Stimulated activated CD4-positive, alpha-beta T cell treated with anti-CD3 and anti-CD28 coated beads, Interleukin-15, amount 100 ng/mL, for 24 hours (primary cell): Measurements from ENCODE around the gene GKN2.

ENCODE experiments used
- DNase-seq: peaks from one replicate; pipeline ENCODE4 v3.0.0-alpha.2; 2020

The GKN2 gene, protein sequence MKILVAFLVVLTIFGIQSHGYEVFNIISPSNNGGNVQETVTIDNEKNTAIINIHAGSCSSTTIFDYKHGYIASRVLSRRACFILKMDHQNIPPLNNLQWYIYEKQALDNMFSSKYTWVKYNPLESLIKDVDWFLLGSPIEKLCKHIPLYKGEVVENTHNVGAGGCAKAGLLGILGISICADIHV

GRCh38 chr2:68952887-68953521 is at the start of gene GKN2:
GKN2 (minus strand) TSS chr2:68952893; CDS start chr2:68952861, 32 bp downstream.
- DNase-seq = no peak

DNA sequence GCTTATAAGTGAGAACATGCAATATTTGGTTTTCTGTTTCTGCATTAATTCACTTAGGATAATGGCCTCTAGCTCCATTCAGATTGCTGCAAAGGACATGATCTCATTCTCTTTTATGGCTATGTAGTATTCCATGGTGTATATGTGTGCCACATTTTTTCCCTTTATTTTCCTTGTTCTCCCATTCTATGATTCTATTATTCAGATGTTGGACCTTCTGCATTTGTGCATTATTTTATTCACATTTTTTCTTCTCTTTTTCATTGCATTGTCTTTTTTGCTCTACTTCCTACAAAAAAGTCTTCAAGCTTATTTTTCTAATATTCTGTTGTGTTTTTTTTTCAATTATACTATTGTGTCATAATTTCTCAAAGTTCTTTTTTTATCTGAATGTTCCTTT is 49.2 kb upstream of the GKN2 start:
- no peak for DNase-seq

- DNase-seq = no peak
These were observed 44.7 kb upstream of the GKN2 start for GRCh38 chr2:68997401-68997800.

DNA sequence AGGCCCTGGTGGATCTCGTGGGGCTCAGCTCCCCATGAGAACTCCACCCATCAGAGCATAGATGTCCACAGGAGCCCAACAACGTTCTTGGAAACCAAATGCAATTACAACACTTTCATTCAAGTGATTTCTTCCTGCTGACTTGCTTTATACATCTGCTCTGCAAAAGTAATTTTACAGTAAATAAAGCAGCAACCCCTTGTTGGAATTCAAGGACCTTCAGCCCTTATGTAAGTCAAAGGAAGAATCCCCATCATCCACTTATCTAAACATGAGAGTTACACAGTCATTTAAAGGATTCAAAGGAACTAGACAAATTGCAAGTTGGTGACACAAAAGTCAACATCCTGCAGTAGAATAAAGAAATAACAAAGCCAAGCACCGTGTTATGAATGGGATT is 43.2 kb upstream of the GKN2 start:
- no peak for DNase-seq

DNA sequence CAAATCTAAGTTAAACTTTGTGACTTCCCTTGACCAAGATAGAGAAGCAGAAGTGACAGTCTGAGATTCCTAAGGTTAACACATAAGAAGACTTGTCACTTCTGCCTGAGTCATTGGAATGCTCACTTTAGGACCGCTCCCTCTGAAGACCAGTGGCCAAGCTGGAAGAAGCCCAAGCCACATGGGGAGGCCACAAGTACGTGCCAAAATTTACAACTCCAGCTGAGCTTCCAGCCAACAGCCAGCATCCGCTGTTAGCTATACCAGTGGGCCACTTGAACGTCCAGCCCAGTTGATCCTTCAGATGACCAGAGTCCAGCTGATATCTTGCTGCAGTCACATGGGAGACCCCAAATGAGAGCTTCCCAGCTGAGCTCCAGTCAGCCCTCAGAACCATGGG is 42.2 kb upstream of the GKN2 start:
- DNase-seq = no peak

DNA sequence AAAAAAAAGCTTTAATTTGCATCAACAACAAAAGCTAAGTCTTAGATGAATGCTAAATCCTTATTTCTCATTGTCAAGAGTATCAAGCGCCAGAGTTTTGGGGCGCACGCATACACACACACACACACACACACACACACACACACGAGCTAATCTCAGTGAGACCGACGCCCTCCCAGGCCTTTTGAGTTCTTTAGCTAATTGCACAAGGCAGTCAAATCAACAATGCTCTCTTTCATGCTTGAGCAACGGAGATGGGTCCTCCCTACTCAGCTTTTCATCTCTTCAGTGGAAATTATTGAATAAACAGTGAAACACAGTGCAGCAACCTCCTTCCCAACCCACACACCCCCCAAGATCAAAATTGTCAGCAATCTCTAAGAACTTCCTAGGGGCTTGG is 41.0 kb upstream of the GKN2 start:
- DNase-seq = no peak

GRCh38 chr2:68992933-68993332 is 40.2 kb upstream of the GKN2 start:
- no peak for DNase-seq

DNA sequence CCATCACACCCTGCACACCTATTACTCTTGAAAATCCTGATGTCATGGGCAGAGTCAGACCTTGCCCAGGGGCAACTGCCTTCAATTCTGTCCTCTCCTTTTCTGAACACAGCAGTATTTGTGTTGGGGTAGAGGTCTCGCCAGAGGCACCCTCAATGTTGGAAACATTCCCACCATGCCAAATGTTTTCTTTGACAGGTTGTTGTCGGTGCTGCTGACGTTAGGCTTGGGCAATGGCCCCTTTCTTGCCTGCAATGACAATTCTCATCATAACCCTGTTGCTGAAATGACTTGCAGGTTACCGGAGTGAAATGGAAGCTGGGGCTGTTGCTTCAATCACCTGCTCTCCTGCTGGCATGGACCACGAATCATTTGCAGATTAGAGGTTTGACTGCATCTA is 39.6 kb upstream of the GKN2 start:
- no peak for DNase-seq

- no peak for DNase-seq
These were observed 36.3 kb upstream of the GKN2 start for GRCh38 chr2:68989035-68989434.

DNA sequence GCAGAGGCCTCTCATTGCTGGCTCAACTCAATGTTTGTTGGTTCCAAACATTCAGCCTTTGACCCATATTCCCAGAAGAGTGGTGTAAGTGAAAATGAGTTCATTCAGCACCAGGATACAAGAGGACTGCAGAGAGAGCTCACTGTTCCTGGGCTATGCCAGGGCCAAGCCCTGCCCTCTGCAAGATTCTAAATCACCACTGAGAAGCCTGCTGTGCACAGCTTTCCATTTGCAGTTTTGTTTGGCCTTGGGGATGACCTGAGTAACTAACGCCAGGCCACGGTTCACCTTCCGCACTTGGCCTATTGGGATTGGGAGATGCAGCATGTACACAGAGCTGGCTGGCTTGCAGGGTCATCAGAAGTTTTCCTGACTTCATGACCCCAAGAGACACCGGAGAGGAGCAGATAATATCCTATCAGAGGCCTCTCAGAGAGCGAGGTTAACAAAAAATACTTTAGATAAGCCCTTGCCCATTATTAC is 34.4 kb upstream of the GKN2 start:
- DNase-seq = no peak

DNA sequence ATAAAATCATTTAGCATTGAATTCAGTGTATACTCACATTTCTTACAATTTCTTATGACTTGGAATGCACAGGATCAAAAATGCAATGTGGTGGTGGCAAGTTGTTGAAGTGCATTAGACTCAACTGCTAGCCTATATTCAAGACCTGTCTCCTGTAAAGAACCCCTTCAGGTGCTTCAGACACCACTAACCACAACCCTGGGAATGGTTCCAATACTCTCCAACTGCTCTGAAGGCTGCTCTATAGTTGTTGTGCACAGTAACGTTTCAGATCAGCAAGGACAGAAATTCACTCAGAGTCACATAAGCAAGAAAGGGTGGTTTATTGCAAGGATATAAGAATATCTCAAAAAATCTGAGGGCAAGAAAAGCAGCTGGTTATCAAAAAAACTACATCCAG is 28.3 kb upstream of the GKN2 start:
- DNase-seq = no peak

DNA sequence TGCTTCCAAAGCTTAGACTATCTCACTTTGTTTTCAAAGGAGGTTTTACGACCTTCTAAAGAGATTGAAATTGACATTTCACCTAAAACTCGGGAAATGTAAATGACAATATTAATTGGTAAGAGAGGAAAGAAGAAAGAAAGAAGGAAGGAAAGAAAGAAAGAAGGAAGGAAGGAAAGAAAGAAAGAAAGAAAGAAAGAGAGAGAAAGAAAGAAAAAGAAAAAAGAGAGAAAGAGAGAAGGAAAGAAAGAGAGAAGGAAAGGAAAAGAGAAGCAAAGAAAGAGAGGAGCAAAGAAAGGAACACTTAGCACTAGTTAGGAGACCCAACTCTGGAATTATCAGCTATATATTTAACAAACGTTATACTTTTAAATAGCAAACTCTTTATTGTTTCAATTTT is 25.4 kb upstream of the GKN2 start:
- no peak for DNase-seq

GRCh38 chr2:68977453-68977852 is 24.8 kb upstream of the GKN2 start:
- no peak for DNase-seq

- DNase-seq = no peak
These were observed 23.2 kb upstream of the GKN2 start for GRCh38 chr2:68975844-68976243.

GRCh38 chr2:68974946-68975665 is 22.4 kb upstream of the GKN2 start:
- no peak for DNase-seq

- no peak for DNase-seq
These were observed 21.6 kb upstream of the GKN2 start, which contains the start of gene GKN1 for GRCh38 chr2:68974251-68974650. GKN1 (plus strand) TSS chr2:68974636; CDS start chr2:68974678, 42 bp downstream.

- DNase-seq = no peak
These were observed 19.0 kb upstream of the GKN2 start for GRCh38 chr2:68971591-68972231.

GRCh38 chr2:68970566-68971265 is 18.0 kb upstream of the GKN2 start:
- DNase-seq = no peak

DNA sequence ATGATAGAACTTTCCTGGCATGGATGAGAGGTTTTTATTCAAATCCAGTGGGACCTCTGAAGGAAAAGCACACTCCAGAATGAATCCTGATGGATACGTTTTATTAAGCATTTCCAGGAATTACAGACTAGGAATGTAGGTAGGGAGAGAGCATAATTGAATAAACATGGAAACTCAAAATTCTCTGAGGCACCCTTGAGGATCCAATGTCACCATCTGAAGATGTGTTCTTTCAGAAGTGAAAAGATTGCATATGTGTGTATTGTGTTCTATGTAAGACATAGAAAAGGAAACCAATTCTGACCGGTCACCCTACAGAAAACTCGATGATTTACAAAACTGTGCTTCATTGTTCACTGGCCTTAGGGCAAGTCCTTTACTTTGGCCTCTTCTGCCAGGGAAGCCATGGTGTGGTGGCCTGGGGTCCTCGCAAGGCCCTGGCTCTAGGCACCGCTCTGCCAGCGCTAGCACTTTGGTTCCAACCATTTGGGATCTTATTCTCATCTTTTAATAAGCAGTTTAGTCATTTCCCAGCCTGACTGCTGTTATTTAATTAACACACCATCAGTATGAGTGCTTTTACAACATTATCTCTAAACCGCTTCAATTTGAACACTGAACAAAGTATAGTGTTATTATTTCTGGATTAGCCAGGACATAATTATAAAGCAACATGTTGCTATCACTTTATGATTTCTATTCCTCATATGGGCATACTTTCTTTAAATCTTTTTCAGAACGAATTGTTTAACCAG is 17.2 kb upstream of the GKN2 start:
- no peak for DNase-seq

- DNase-seq = no peak
These were observed 15.5 kb upstream of the GKN2 start for GRCh38 chr2:68968221-68968620.

- no peak for DNase-seq
These were observed 11.6 kb upstream of the GKN2 start for GRCh38 chr2:68964282-68964681.

GRCh38 chr2:68961380-68961779 is 8.7 kb upstream of the GKN2 start:
- no peak for DNase-seq
